ENCODE results near the gene TCF25.
"Not testable (repeated sequence)": the region's sequence is repeated elsewhere in the genome, so short reads cannot be mapped to it uniquely, and the experiment has no call there.

TCF25 gene

GRCh38 chr16:89867918-89868317 is 5.5 kb upstream of the TCF25 start:
- Histone ChIP-seq H3K9ac (ENCODE audit: low read length) (no peak overlapping the region), H3K27me3 (replicated peaks; ENCODE audit: control insufficient read depth, insufficient read depth, low read length) (no peaks in the 10 kb centered on the region), H3K36me3 (ENCODE audit: control insufficient read depth, insufficient read depth, low read length, severe bottlenecking) (no peaks in the 10 kb centered on the region), H3K9me3 (ENCODE audit: control insufficient read depth, low read length) (peaks cover 3% of the 10 kb centered on the region), H3K4me1 (ENCODE audit: control insufficient read depth, insufficient read depth, low read length) (peaks cover 19% of the 10 kb centered on the region), H3K4me3 (ENCODE audit: low read length) (no peak overlapping the region)
- DNase-seq (ENCODE audit: low read depth), result no peak

- peaks cover 3% of the 10 kb centered on the region for H3K9me3 ChIP-seq (ENCODE audit: control insufficient read depth, low read length)
- DNase-seq (ENCODE audit: low read depth), result no peak
- no peaks in the 10 kb centered on the region for H3K27me3 ChIP-seq (replicated peaks; ENCODE audit: control insufficient read depth, insufficient read depth, low read length)
- no peak overlapping the region for H3K9ac ChIP-seq (ENCODE audit: low read length)
- H3K36me3 ChIP-seq (ENCODE audit: control insufficient read depth, insufficient read depth, low read length, severe bottlenecking), result peaks cover 2% of the 10 kb centered on the region
- H3K4me3 ChIP-seq (ENCODE audit: low read length), result no peak overlapping the region
- H3K4me1 ChIP-seq (ENCODE audit: control insufficient read depth, insufficient read depth, low read length), result peaks cover 11% of the 10 kb centered on the region
Observed at GRCh38 chr16:89869911-89870310, 3.5 kb upstream of the TCF25 start.

GRCh38 chr16:89870440-89870839 is 3.0 kb upstream of the TCF25 start:
- H3K9me3 ChIP-seq (ENCODE audit: control insufficient read depth, low read length), result peaks cover 3% of the 10 kb centered on the region
- no peak overlapping the region for H3K9ac ChIP-seq (ENCODE audit: low read length)
- H3K36me3 ChIP-seq (ENCODE audit: control insufficient read depth, insufficient read depth, low read length, severe bottlenecking), result peaks cover 6% of the 10 kb centered on the region
- peaks cover 14% of the 10 kb centered on the region for H3K4me1 ChIP-seq (ENCODE audit: control insufficient read depth, insufficient read depth, low read length)
- no peaks in the 10 kb centered on the region for H3K27me3 ChIP-seq (replicated peaks; ENCODE audit: control insufficient read depth, insufficient read depth, low read length)
- no peak for DNase-seq (ENCODE audit: low read depth)
- H3K4me3 ChIP-seq (ENCODE audit: low read length), result no peak overlapping the region

- H3K9ac ChIP-seq (ENCODE audit: low read length), result no peak overlapping the region
- no peak overlapping the region for H3K4me3 ChIP-seq (ENCODE audit: low read length)
- DNase-seq (ENCODE audit: low read depth), result no peak
- H3K9me3 ChIP-seq (ENCODE audit: control insufficient read depth, low read length), result peaks cover 3% of the 10 kb centered on the region
- no peaks in the 10 kb centered on the region for H3K27me3 ChIP-seq (replicated peaks; ENCODE audit: control insufficient read depth, insufficient read depth, low read length)
- H3K36me3 ChIP-seq (ENCODE audit: control insufficient read depth, insufficient read depth, low read length, severe bottlenecking), result peaks cover 6% of the 10 kb centered on the region
- peaks cover 17% of the 10 kb centered on the region for H3K4me1 ChIP-seq (ENCODE audit: control insufficient read depth, insufficient read depth, low read length)
Observed at GRCh38 chr16:89871895-89872294, 1.5 kb upstream of the TCF25 start.

- peak overlapping the region; percentile 90 for H3K4me3 ChIP-seq (ENCODE audit: low read length)
- H3K27me3 ChIP-seq (replicated peaks; ENCODE audit: control insufficient read depth, insufficient read depth, low read length), result no peaks in the 10 kb centered on the region
- peaks cover 23% of the 10 kb centered on the region for H3K36me3 ChIP-seq (ENCODE audit: control insufficient read depth, insufficient read depth, low read length, severe bottlenecking)
- H3K9me3 ChIP-seq (ENCODE audit: control insufficient read depth, low read length), result no peaks in the 10 kb centered on the region
- H3K9ac ChIP-seq (ENCODE audit: low read length), result peak overlapping the region; percentile 78
- peak; percentile 99 for DNase-seq (ENCODE audit: low read depth)
- H3K4me1 ChIP-seq (ENCODE audit: control insufficient read depth, insufficient read depth, low read length), result peaks cover 17% of the 10 kb centered on the region
Observed at GRCh38 chr16:89873972-89874689, 739 bp downstream of the TCF25 start.

GRCh38 chr16:89879123-89879522 is 5.7 kb downstream of the TCF25 start:
- not testable (repeated sequence) for H3K4me3 ChIP-seq (ENCODE audit: low read length); H3K9me3 ChIP-seq (ENCODE audit: control insufficient read depth, low read length); H3K27me3 ChIP-seq (replicated peaks; ENCODE audit: control insufficient read depth, insufficient read depth, low read length); DNase-seq (ENCODE audit: low read depth); H3K9ac ChIP-seq (ENCODE audit: low read length)
- H3K36me3 ChIP-seq (ENCODE audit: control insufficient read depth, insufficient read depth, low read length, severe bottlenecking), result peaks cover 63% of the 10 kb centered on the region
- peaks cover 12% of the 10 kb centered on the region for H3K4me1 ChIP-seq (ENCODE audit: control insufficient read depth, insufficient read depth, low read length)

GRCh38 chr16:89880477-89881367 is 7.3 kb downstream of the TCF25 start:
- no peak for DNase-seq (ENCODE audit: low read depth)

GRCh38 chr16:89881368-89881730 is 8.0 kb downstream of the TCF25 start:
- Histone ChIP-seq H3K9ac (ENCODE audit: low read length) (no peak overlapping the region), H3K27me3 (replicated peaks; ENCODE audit: control insufficient read depth, insufficient read depth, low read length) (no peaks in the 10 kb centered on the region), H3K9me3 (ENCODE audit: control insufficient read depth, low read length) (no peaks in the 10 kb centered on the region), H3K4me3 (ENCODE audit: low read length) (no peak overlapping the region), H3K4me1 (ENCODE audit: control insufficient read depth, insufficient read depth, low read length) (peaks cover 5% of the 10 kb centered on the region), H3K36me3 (ENCODE audit: control insufficient read depth, insufficient read depth, low read length, severe bottlenecking) (peaks cover 75% of the 10 kb centered on the region)
- no peak for DNase-seq (ENCODE audit: low read depth)

More at GRCh38 chr16:89880477-89881367, 7.3 kb downstream of the TCF25 start:
- Histone ChIP-seq H3K9ac (ENCODE audit: low read length) (no peak overlapping the region), H3K4me3 (ENCODE audit: low read length) (no peak overlapping the region), H3K4me1 (ENCODE audit: control insufficient read depth, insufficient read depth, low read length) (peaks cover 8% of the 10 kb centered on the region), H3K27me3 (replicated peaks; ENCODE audit: control insufficient read depth, insufficient read depth, low read length) (no peaks in the 10 kb centered on the region), H3K9me3 (ENCODE audit: control insufficient read depth, low read length) (no peaks in the 10 kb centered on the region), H3K36me3 (ENCODE audit: control insufficient read depth, insufficient read depth, low read length, severe bottlenecking) (peaks cover 69% of the 10 kb centered on the region)

GRCh38 chr16:89883346-89884040 is 10.1 kb downstream of the TCF25 start:
- H3K9me3 ChIP-seq (ENCODE audit: control insufficient read depth, low read length), result no peaks in the 10 kb centered on the region
- peaks cover 5% of the 10 kb centered on the region for H3K4me1 ChIP-seq (ENCODE audit: control insufficient read depth, insufficient read depth, low read length)
- H3K4me3 ChIP-seq (ENCODE audit: low read length), result no peak overlapping the region
- H3K9ac ChIP-seq (ENCODE audit: low read length), result no peak overlapping the region
- no peaks in the 10 kb centered on the region for H3K27me3 ChIP-seq (replicated peaks; ENCODE audit: control insufficient read depth, insufficient read depth, low read length)
- H3K36me3 ChIP-seq (ENCODE audit: control insufficient read depth, insufficient read depth, low read length, severe bottlenecking), result peaks cover 86% of the 10 kb centered on the region
- DNase-seq (ENCODE audit: low read depth), result no peak

GRCh38 chr16:89884041-89884421 is 10.6 kb downstream of the TCF25 start:
- no peaks in the 10 kb centered on the region for H3K27me3 ChIP-seq (replicated peaks; ENCODE audit: control insufficient read depth, insufficient read depth, low read length)
- H3K4me3 ChIP-seq (ENCODE audit: low read length), result no peak overlapping the region
- peaks cover 5% of the 10 kb centered on the region for H3K4me1 ChIP-seq (ENCODE audit: control insufficient read depth, insufficient read depth, low read length)
- H3K36me3 ChIP-seq (ENCODE audit: control insufficient read depth, insufficient read depth, low read length, severe bottlenecking), result peaks cover 80% of the 10 kb centered on the region
- no peak for DNase-seq (ENCODE audit: low read depth)
- no peak overlapping the region for H3K9ac ChIP-seq (ENCODE audit: low read length)
- no peaks in the 10 kb centered on the region for H3K9me3 ChIP-seq (ENCODE audit: control insufficient read depth, low read length)

GRCh38 chr16:89887243-89887642 is 13.9 kb downstream of the TCF25 start:
- Histone ChIP-seq H3K9ac (ENCODE audit: low read length) (no peak overlapping the region), H3K4me1 (ENCODE audit: control insufficient read depth, insufficient read depth, low read length) (peaks cover 5% of the 10 kb centered on the region), H3K4me3 (ENCODE audit: low read length) (no peak overlapping the region), H3K27me3 (replicated peaks; ENCODE audit: control insufficient read depth, insufficient read depth, low read length) (no peaks in the 10 kb centered on the region), H3K36me3 (ENCODE audit: control insufficient read depth, insufficient read depth, low read length, severe bottlenecking) (peaks cover 87% of the 10 kb centered on the region), H3K9me3 (ENCODE audit: control insufficient read depth, low read length) (no peaks in the 10 kb centered on the region)
- no peak for DNase-seq (ENCODE audit: low read depth)

Data from adipocyte (in vitro differentiated cells).